IMR-90 (cell line): ENCODE results near the gene TMEM19. TPM values are rescaled to one million over a fixed set of nuclear protein-coding genes. Genes with fewer than 3 reads are reported as not detected.

Experiments
- ATAC-seq: fragments of 200-7000 bp; cut with Tn5 transposase; 2 replicates; pipeline ENCODE4 v1.9.1; 2020; ENCODE audit warnings: low read depth, mild to moderate bottlenecking, moderate library complexity
- BruUV-seq: library from RNA; stranded (reverse); fragments of 400-500 nt; replicated peaks from 2 replicates; lab custom pipeline; 2021; lab: Mats Ljungman, UMichigan
- CTCF ChIA-PET: fragments of 300-600 bp; formaldehyde crosslinking; extraction: SDS; loops from one replicate; lab custom pipeline; 2021; ENCODE audit warnings: antibody characterized with exemption; lab: Yijun Ruan, JAX
- POLR2A ChIA-PET: fragments of 300-600 bp; sonication (Branson Sonifier 250); formaldehyde crosslinking; loops from one replicate; lab custom pipeline; 2022; ENCODE audit warnings: antibody characterized with exemption; ENCODE audit not compliant: unreplicated experiment; lab: Charles Lee
- DNase-seq: peaks from one replicate; pipeline ENCODE4 v3.0.0; 2013
- H2AFZ ChIP-seq: replicated peaks from 2 replicates; pipeline ENCODE3; 2013; ENCODE audit warnings: low read length, mild to moderate bottlenecking; ENCODE audit not compliant: poor library complexity
- H2AK5ac ChIP-seq: 2 replicates; pipeline ENCODE4 v1.6.1; 2013; ENCODE audit warnings: low read depth, low read length, inconsistent platforms
- H2AK9ac ChIP-seq: replicated peaks from 2 replicates; pipeline ENCODE3; 2013; ENCODE audit warnings: mild to moderate bottlenecking, low read depth, low read length, moderate library complexity; ENCODE audit not compliant: poor library complexity
- H2BK120ac ChIP-seq: 2 replicates; pipeline ENCODE4 v1.6.1; 2013; ENCODE audit warnings: low read depth, low read length, inconsistent platforms
- H2BK15ac ChIP-seq: 3 replicates; pipeline ENCODE4 v1.6.1; 2013; ENCODE audit warnings: low read depth, low read length, inconsistent platforms
- H2BK20ac ChIP-seq: 2 replicates; pipeline ENCODE4 v1.6.1; 2013; ENCODE audit warnings: low read depth, mild to moderate bottlenecking, inconsistent platforms, low read length, moderate library complexity
- H2BK5ac ChIP-seq: 2 replicates; pipeline ENCODE4 v1.6.1; 2013; ENCODE audit warnings: mild to moderate bottlenecking, low read depth, low read length, inconsistent platforms; ENCODE audit not compliant: poor library complexity, severe bottlenecking
- H3K14ac ChIP-seq: replicated peaks from 2 replicates; pipeline ENCODE4 v1.6.1; 2013; ENCODE audit warnings: low read depth, low read length, inconsistent platforms
- H3K18ac ChIP-seq: 2 replicates; pipeline ENCODE4 v1.6.1; 2013; ENCODE audit warnings: low read depth, low read length, control low read depth
- H3K23ac ChIP-seq: 2 replicates; pipeline ENCODE4 v1.6.1; 2013; ENCODE audit warnings: low read depth, low read length, inconsistent platforms
- H3K27ac ChIP-seq: 2 replicates; pipeline ENCODE4 v1.5.1; 2013; ENCODE audit warnings: mild to moderate bottlenecking, control low read depth, low read length; ENCODE audit not compliant: insufficient read depth
- H3K27me3 ChIP-seq: 2 replicates; pipeline ENCODE4 v1.6.1; 2013; ENCODE audit warnings: low read length; ENCODE audit not compliant: control insufficient read depth, insufficient read depth
- H3K36me3 ChIP-seq: 2 replicates; pipeline ENCODE4 v1.6.1; 2013; ENCODE audit warnings: low read length, mixed read lengths; ENCODE audit not compliant: control insufficient read depth, insufficient read depth
- H3K4ac ChIP-seq: 2 replicates; pipeline ENCODE4 v1.6.1; 2013; ENCODE audit warnings: low read depth, low read length, inconsistent platforms
- H3K4me1 ChIP-seq: 2 replicates; pipeline ENCODE4 v1.6.1; 2013; ENCODE audit warnings: low read length, mixed read lengths; ENCODE audit not compliant: control insufficient read depth, insufficient read depth
- H3K4me2 ChIP-seq: 2 replicates; pipeline ENCODE4 v1.6.1; 2013; ENCODE audit warnings: low read depth, mild to moderate bottlenecking, control low read depth, low read length, moderate library complexity
- H3K4me3 ChIP-seq: 2 replicates; pipeline ENCODE4 v1.5.1; 2013; ENCODE audit warnings: low read depth, mild to moderate bottlenecking, control low read depth, low read length, moderate library complexity; ENCODE audit not compliant: insufficient read depth
- H3K56ac ChIP-seq: 2 replicates; pipeline ENCODE4 v1.6.1; 2013; ENCODE audit warnings: low read length, inconsistent platforms; ENCODE audit not compliant: insufficient read depth; ENCODE audit errors: extremely low read depth
- H3K79me1 ChIP-seq, 2 experiments: 2 replicates each; pipeline ENCODE4 v1.6.1; 2013; ENCODE audit warnings: low read length in 2 of 2, inconsistent platforms in 1 of 2, low read depth in 1 of 2
- H3K9ac ChIP-seq: 2 replicates; pipeline ENCODE4 v1.6.1; 2013; ENCODE audit warnings: low read depth, low read length, control low read depth
- H3K9me1 ChIP-seq: 2 replicates; pipeline ENCODE4 v1.6.1; 2013; ENCODE audit warnings: low read length, inconsistent platforms; ENCODE audit not compliant: insufficient read depth
- H3K9me3 ChIP-seq: 2 replicates; pipeline ENCODE4 v1.6.1; 2013; ENCODE audit warnings: low read length; ENCODE audit not compliant: control insufficient read depth, insufficient read depth
- H4K20me1 ChIP-seq: 2 replicates; pipeline ENCODE4 v1.6.1; 2013; ENCODE audit warnings: low read length, inconsistent platforms; ENCODE audit not compliant: insufficient read depth
- H4K5ac ChIP-seq: 2 replicates; pipeline ENCODE4 v1.6.1; 2013; ENCODE audit warnings: mild to moderate bottlenecking, low read depth, low read length, control low read depth
- H4K8ac ChIP-seq, 2 experiments: 2 replicates each; pipeline ENCODE4 v1.6.1; 2013; ENCODE audit warnings: low read depth in 2 of 2, low read length in 2 of 2, control low read depth in 1 of 2, inconsistent platforms in 1 of 2
- H4K91ac ChIP-seq: 2 replicates; pipeline ENCODE4 v1.6.1; 2013; ENCODE audit warnings: low read depth, low read length, inconsistent platforms; ENCODE audit not compliant: insufficient read depth
- BHLHE40 ChIP-seq: fragments of 150-350 bp; IDR thresholded peaks from 2 replicates; pipeline ENCODE4 v1.6.1; 2016; ENCODE audit warnings: mild to moderate bottlenecking, low read depth, low read length
- CEBPB ChIP-seq: IDR thresholded peaks from 2 replicates; pipeline ENCODE4 v1.6.1; 2012; ENCODE audit warnings: low read depth, low read length, improper control_type of control experiment
- CHD1 ChIP-seq: IDR thresholded peaks from 2 replicates; pipeline ENCODE4 v1.6.1; 2012; ENCODE audit warnings: low read depth, low read length, improper control_type of control experiment
- CTCF ChIP-seq: conservative IDR thresholded peaks from 2 replicates; pipeline ENCODE4 v1.5.1; 2012; ENCODE audit warnings: mild to moderate bottlenecking, low read depth, low read length, improper control_type of control experiment
- ELK1 ChIP-seq: fragments of 150-350 bp; IDR thresholded peaks from 2 replicates; pipeline ENCODE4 v1.6.1; 2016; ENCODE audit warnings: low read depth, mild to moderate bottlenecking, low read length, moderate library complexity, borderline replicate concordance
- FOS ChIP-seq: fragments of 150-350 bp; IDR thresholded peaks from 2 replicates; pipeline ENCODE4 v1.6.1; 2016; ENCODE audit warnings: low read depth, low read length
- MAFK ChIP-seq: IDR thresholded peaks from 2 replicates; pipeline ENCODE4 v1.6.1; 2012; ENCODE audit warnings: low read depth, low read length, improper control_type of control experiment
- MAZ ChIP-seq: IDR thresholded peaks from 2 replicates; pipeline ENCODE4 v1.6.1; 2012; ENCODE audit warnings: low read depth, mild to moderate bottlenecking, low read length, improper control_type of control experiment, moderate library complexity, borderline replicate concordance
- MXI1 ChIP-seq: IDR thresholded peaks from 2 replicates; pipeline ENCODE4 v1.6.1; 2012; ENCODE audit warnings: low read depth, mild to moderate bottlenecking, low read length, moderate library complexity, borderline replicate concordance
- NFE2L2 ChIP-seq: fragments of 150-350 bp; IDR thresholded peaks from 2 replicates; pipeline ENCODE4 v1.6.1; 2016; ENCODE audit warnings: low read depth, mild to moderate bottlenecking, low read length
- POLR2A ChIP-seq: IDR thresholded peaks from 2 replicates; pipeline ENCODE4 v1.6.1; 2012; ENCODE audit warnings: mild to moderate bottlenecking, low read depth, low read length
- RAD21 ChIP-seq: IDR thresholded peaks from 2 replicates; pipeline ENCODE4 v1.6.1; 2012; ENCODE audit warnings: low read length, improper control_type of control experiment
- RCOR1 ChIP-seq: IDR thresholded peaks from 2 replicates; pipeline ENCODE4 v1.6.1; 2012; ENCODE audit warnings: mild to moderate bottlenecking, low read length, improper control_type of control experiment; ENCODE audit not compliant: insufficient replicate concordance
- RFX5 ChIP-seq: IDR thresholded peaks from 2 replicates; pipeline ENCODE4 v1.8.0; 2012; ENCODE audit warnings: low read depth, mild to moderate bottlenecking, low read length, moderate library complexity
- SMC3 ChIP-seq: fragments of 150-350 bp; IDR thresholded peaks from 2 replicates; pipeline ENCODE4 v1.6.1; 2016; ENCODE audit warnings: low read depth, mild to moderate bottlenecking, antibody characterized with exemption, low read length, moderate library complexity
- USF2 ChIP-seq: fragments of 150-350 bp; IDR thresholded peaks from 2 replicates; pipeline ENCODE4 v1.6.1; 2017; ENCODE audit warnings: mild to moderate bottlenecking, antibody characterized with exemption, low read length, low read depth
- WGBS, 2 experiments: methylation state at CpG; one replicate each; pipeline versions ENCODE4 v1.1.5 to v1.1.7; 2013; ENCODE audit warnings: missing lambda C conversion rate in 2 of 2; ENCODE audit not compliant: insufficient read length in 1 of 2; ENCODE audit errors: extremely low coverage in 2 of 2; 5-methylcytosine and 5-hydroxymethylcytosine counted together
- dilution Hi-C: fragments of 300-500 bp; cut with HindIII; formaldehyde crosslinking; loops from one replicate; pipeline ENCODE4 v1.14.3; 2018; ENCODE audit warnings: low sequenced_read_pairs; ENCODE audit not compliant: unreplicated experiment
- in situ Hi-C: fragments of 300-500 bp; cut with MboI; formaldehyde crosslinking; loops from 3 replicates; pipeline ENCODE4 v1.14.3; 2019; ENCODE audit warnings: low sequenced_read_pairs, inconsistent platforms, mixed read lengths
- intact Hi-C: fragments of 100-400 bp; cut with micrococcal nuclease; formaldehyde crosslinking; loops from 2 replicates; pipeline ENCODE4 v1.10.0; 2022
- polyA plus RNA-seq, 3 experiments: library from polyadenylated mRNA; depleted of rRNA; stranded (reverse); fragments of >200 nt; gene quantifications; 2 replicates each; pipeline ENCODE4 v1.2.3, GENCODE V29; 2012; ENCODE audit warnings: low replicate concordance in 1 of 3
- total RNA-seq: library from RNA; depleted of rRNA; stranded (reverse); fragments of >200 nt; gene quantifications from 2 replicates; pipeline ENCODE4 v1.2.3, GENCODE V29; 2012

Gene TMEM19
- total and polyA plus RNA-seq, 2 of the 4 experiments (the other 2 are of a cell fraction), result 8.9 to 28.7 TPM

- CTCF ChIA-PET, result no interaction called here
- no peak overlapping the region for H2BK20ac ChIP-seq
- no peaks in the 10 kb centered on the region for H3K9me3 ChIP-seq
- H4K20me1 ChIP-seq, result no peaks in the 10 kb centered on the region
- H2BK120ac ChIP-seq, result no peak overlapping the region
- BruUV-seq, result no TSS peak
- no peak overlapping the region for H2AFZ ChIP-seq
- no peak overlapping the region for H3K4me2 ChIP-seq
- no peak overlapping the region for H4K5ac ChIP-seq
- H3K79me1 ChIP-seq, result peaks cover 4 to 15% of the 10 kb centered on the region in 2 experiments; a peak in 3 of 4 replicates
- in situ Hi-C loops (no loop called here), intact Hi-C loops (no loop called here), dilution Hi-C loops (no loop called here)
- no peak overlapping the region for H3K9ac ChIP-seq
- no peak overlapping the region for H2AK9ac ChIP-seq
- H3K4ac ChIP-seq, result no peak overlapping the region
- no peak overlapping the region for H3K23ac ChIP-seq
- H3K18ac ChIP-seq, result no peak overlapping the region
- DNase-seq (no peak), ATAC-seq (no peak)
- H3K27me3 ChIP-seq, result no peaks in the 10 kb centered on the region
- H2BK5ac ChIP-seq, result no peak overlapping the region
- H4K8ac ChIP-seq, result no peak overlapping the region
- no peak overlapping the region for H2AK5ac ChIP-seq
- H4K91ac ChIP-seq, result no peak overlapping the region
- no peak overlapping the region for H3K14ac ChIP-seq
- no CpG with 5 or more reads among the region's 5 CpGs for WGBS, 2 experiments
- TF ChIP-seq CEBPB, result no peak
- no peak for TF ChIP-seq RAD21
- TF ChIP-seq NFE2L2, result no peak
- TF ChIP-seq FOS, result no peak
- no peak for TF ChIP-seq ELK1
- TF ChIP-seq BHLHE40, result no peak
- TF ChIP-seq USF2, result no peak
- TF ChIP-seq MAZ, result no peak
- no peak for TF ChIP-seq CHD1
- TF ChIP-seq MXI1, result no peak
- no peak for TF ChIP-seq SMC3
- no peak for TF ChIP-seq RCOR1
- TF ChIP-seq RFX5, result no peak
- TF ChIP-seq POLR2A, result no peak
- TF ChIP-seq CTCF, result no peak
- no peak for TF ChIP-seq MAFK
- H3K9me1 ChIP-seq, result no peaks in the 10 kb centered on the region
- H2BK15ac ChIP-seq, result no peak overlapping the region
- no peak overlapping the region for H3K27ac ChIP-seq
- peaks cover 1% of the 10 kb centered on the region; the same call in 1 of the 2 replicates for H3K4me1 ChIP-seq
- POLR2A ChIA-PET, result no interaction called here
- no peak overlapping the region for H3K56ac ChIP-seq
- H3K4me3 ChIP-seq, result no peak overlapping the region
- H3K36me3 ChIP-seq, result no peaks in the 10 kb centered on the region
These were observed 3.2 kb downstream of the TMEM19 start for GRCh38 chr12:71688961-71689570.
